Panc1 (cell line): ENCODE measurements around the gene FMN2. TPM values are rescaled to one million over a fixed set of nuclear protein-coding genes. Genes with fewer than 3 reads are reported as not detected.

Experiments used
- ATAC-seq: fragments of 200-7000 bp; cut with Tn5 transposase; 2 replicates; pipeline ENCODE4 v1.9.1; 2020; ENCODE audit warnings: mild to moderate bottlenecking, moderate library complexity
- BruUV-seq: library from RNA; stranded (reverse); fragments of 400-500 nt; replicated peaks from 2 replicates; lab custom pipeline; 2021; lab: Mats Ljungman, UMichigan
- CTCF ChIA-PET: fragments of 300-600 bp; sonication (Branson Sonifier 250); formaldehyde crosslinking; loops from one replicate; lab custom pipeline; 2022; ENCODE audit warnings: antibody characterized with exemption; lab: Charles Lee
- POLR2A ChIA-PET: fragments of 300-600 bp; sonication (Branson Sonifier 250); formaldehyde crosslinking; loops from one replicate; lab custom pipeline; 2022; ENCODE audit warnings: antibody characterized with exemption; lab: Charles Lee
- DNase-seq: peaks from one replicate; pipeline ENCODE4 v3.0.0-alpha.2; 2010; ENCODE audit warnings: low read depth, low spot score
- H3K27ac ChIP-seq: 2 replicates; pipeline ENCODE4 v1.5.1; 2011; ENCODE audit warnings: mild to moderate bottlenecking, low read length, inconsistent platforms
- H3K27me3 ChIP-seq: fragments of 200-500 bp; sonication (Bioruptor generic); 2 replicates; pipeline ENCODE4 v1.6.0; 2014; ENCODE audit warnings: low read length, inconsistent platforms; ENCODE audit not compliant: control insufficient read depth, insufficient read depth
- H3K36me3 ChIP-seq: fragments of 200-500 bp; sonication (Bioruptor generic); 2 replicates; pipeline ENCODE4 v1.5.1; 2014; ENCODE audit warnings: inconsistent platforms, mild to moderate bottlenecking, low read length, moderate library complexity; ENCODE audit not compliant: control insufficient read depth, insufficient read depth
- H3K4me1 ChIP-seq: 2 replicates; pipeline ENCODE4 v1.5.1; 2011; ENCODE audit warnings: inconsistent platforms, mild to moderate bottlenecking, low read length, moderate library complexity; ENCODE audit not compliant: control insufficient read depth, insufficient read depth
- H3K4me3 ChIP-seq, 2 experiments: 2 replicates each; pipeline ENCODE4 v1.5.1; 2011 to 2012; ENCODE audit warnings: low read depth in 2 of 2, low read length in 2 of 2, mild to moderate bottlenecking in 2 of 2, inconsistent platforms in 1 of 2, moderate library complexity in 1 of 2
- H3K9me3 ChIP-seq: fragments of 200-500 bp; sonication (Bioruptor generic); 2 replicates; pipeline ENCODE4 v1.5.1; 2014; ENCODE audit warnings: low read depth, mild to moderate bottlenecking, inconsistent platforms, low read length, moderate library complexity; ENCODE audit not compliant: control insufficient read depth, insufficient read depth
- POLR2AphosphoS5 ChIP-seq: IDR thresholded peaks from 2 replicates; pipeline ENCODE4 v1.6.1; 2012; ENCODE audit warnings: mild to moderate bottlenecking, low read depth, low read length, moderate library complexity
- SIN3A ChIP-seq: IDR thresholded peaks from 2 replicates; pipeline ENCODE4 v1.6.1; 2012; ENCODE audit warnings: low read depth, mild to moderate bottlenecking, low read length, moderate library complexity, borderline replicate concordance; ENCODE audit not compliant: insufficient read depth
- TCF7L2 ChIP-seq: IDR thresholded peaks from 2 replicates; pipeline ENCODE4 v1.6.1; 2011; ENCODE audit warnings: mild to moderate bottlenecking, low read depth, low read length, inconsistent platforms
- in situ Hi-C: cut with HindIII; loops from 2 replicates; pipeline ENCODE4 v1.10.0; 2016; ENCODE audit warnings: low sequenced_read_pairs, low pct_unique_long_range_greater_than_20kb
- intact Hi-C: fragments of 100-400 bp; cut with micrococcal nuclease; formaldehyde crosslinking; loops from one replicate; pipeline ENCODE4 v1.10.0; 2022; ENCODE audit not compliant: unreplicated experiment
- total RNA-seq: library from RNA; stranded (reverse); gene quantifications from one replicate; pipeline ENCODE4 v1.2.1, GENCODE V29; 2021; ENCODE audit not compliant: unreplicated experiment
- TF ChIP-seq, protein P1 (sequence below), 2 experiments: IDR thresholded peaks; 2 replicates each; pipeline ENCODE4 v1.6.1; 2011 to 2012; ENCODE audit warnings: low read depth in 2 of 2, control low read depth in 1 of 2, low read length in 1 of 2, mild to moderate bottlenecking in 1 of 2, moderate library complexity in 1 of 2; ENCODE audit not compliant: insufficient read depth in 1 of 2
- TF ChIP-seq, protein P2 (sequence below): fragments of 450-650 bp; IDR thresholded peaks from 2 replicates; pipeline ENCODE4 v1.5.1; 2017; ENCODE audit warnings: mild to moderate bottlenecking

FMN2 gene
- total RNA-seq, 1 experiment from 2014 or later: 1.9 TPM

DNA sequence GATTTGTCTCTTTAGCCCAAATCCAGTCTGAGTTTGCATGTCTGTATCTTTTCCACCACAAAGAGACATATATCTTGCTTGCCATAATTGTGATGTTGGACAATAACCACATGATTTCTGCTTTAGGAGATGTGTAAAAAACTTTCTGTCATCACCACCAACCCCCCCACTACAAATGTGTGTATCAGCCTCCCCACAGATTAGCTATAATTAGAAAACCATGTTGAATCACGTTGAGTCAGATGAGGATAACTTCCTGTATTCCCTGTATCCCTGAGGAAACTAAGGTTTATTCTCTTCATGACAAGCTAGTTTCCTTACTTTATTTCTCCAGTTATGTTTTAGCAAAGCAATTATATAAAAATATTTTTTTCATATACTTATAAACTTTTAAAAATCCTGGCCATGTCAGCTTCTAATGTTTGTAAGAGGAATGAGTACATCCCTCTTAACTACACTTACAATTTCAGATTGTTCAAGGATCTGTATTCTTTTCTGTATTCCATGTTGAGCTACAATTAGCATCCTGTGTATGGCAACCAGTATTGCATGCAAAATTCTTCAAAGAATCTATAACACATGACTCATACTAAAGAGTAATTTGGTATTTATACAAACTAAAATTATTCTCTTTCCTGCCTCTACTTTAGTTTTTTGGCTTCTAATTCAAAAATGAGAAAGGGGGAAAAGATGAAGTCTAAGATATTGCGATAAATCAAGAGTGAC lies 143.0 kb downstream of the FMN2 start:
- POLR2A ChIA-PET: no interaction called here
- no peaks in the 10 kb centered on the region for H3K36me3 ChIP-seq
- CTCF ChIA-PET: no interaction called here
- H3K27ac ChIP-seq: no peak overlapping the region
- no peaks in the 10 kb centered on the region for H3K27me3 ChIP-seq
- in situ Hi-C loops: no loop called here
- no peak for ATAC-seq
- intact Hi-C loops: no loop called here
- H3K4me1 ChIP-seq: no peaks in the 10 kb centered on the region
- no peaks in the 10 kb centered on the region for H3K9me3 ChIP-seq
- DNase-seq: no peak
- no TSS peak for BruUV-seq
- TF ChIP-seq, protein P1, sequence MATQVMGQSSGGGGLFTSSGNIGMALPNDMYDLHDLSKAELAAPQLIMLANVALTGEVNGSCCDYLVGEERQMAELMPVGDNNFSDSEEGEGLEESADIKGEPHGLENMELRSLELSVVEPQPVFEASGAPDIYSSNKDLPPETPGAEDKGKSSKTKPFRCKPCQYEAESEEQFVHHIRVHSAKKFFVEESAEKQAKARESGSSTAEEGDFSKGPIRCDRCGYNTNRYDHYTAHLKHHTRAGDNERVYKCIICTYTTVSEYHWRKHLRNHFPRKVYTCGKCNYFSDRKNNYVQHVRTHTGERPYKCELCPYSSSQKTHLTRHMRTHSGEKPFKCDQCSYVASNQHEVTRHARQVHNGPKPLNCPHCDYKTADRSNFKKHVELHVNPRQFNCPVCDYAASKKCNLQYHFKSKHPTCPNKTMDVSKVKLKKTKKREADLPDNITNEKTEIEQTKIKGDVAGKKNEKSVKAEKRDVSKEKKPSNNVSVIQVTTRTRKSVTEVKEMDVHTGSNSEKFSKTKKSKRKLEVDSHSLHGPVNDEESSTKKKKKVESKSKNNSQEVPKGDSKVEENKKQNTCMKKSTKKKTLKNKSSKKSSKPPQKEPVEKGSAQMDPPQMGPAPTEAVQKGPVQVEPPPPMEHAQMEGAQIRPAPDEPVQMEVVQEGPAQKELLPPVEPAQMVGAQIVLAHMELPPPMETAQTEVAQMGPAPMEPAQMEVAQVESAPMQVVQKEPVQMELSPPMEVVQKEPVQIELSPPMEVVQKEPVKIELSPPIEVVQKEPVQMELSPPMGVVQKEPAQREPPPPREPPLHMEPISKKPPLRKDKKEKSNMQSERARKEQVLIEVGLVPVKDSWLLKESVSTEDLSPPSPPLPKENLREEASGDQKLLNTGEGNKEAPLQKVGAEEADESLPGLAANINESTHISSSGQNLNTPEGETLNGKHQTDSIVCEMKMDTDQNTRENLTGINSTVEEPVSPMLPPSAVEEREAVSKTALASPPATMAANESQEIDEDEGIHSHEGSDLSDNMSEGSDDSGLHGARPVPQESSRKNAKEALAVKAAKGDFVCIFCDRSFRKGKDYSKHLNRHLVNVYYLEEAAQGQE (IDR thresholded peaks at IDR 0.05; ENCODE audit: insufficient read depth in 1 of 2, low read depth in 2 of 2, low read length in 1 of 2): no peak
- TF ChIP-seq POLR2AphosphoS5: no peak
- H3K4me3 ChIP-seq: no peak overlapping the region

DNA sequence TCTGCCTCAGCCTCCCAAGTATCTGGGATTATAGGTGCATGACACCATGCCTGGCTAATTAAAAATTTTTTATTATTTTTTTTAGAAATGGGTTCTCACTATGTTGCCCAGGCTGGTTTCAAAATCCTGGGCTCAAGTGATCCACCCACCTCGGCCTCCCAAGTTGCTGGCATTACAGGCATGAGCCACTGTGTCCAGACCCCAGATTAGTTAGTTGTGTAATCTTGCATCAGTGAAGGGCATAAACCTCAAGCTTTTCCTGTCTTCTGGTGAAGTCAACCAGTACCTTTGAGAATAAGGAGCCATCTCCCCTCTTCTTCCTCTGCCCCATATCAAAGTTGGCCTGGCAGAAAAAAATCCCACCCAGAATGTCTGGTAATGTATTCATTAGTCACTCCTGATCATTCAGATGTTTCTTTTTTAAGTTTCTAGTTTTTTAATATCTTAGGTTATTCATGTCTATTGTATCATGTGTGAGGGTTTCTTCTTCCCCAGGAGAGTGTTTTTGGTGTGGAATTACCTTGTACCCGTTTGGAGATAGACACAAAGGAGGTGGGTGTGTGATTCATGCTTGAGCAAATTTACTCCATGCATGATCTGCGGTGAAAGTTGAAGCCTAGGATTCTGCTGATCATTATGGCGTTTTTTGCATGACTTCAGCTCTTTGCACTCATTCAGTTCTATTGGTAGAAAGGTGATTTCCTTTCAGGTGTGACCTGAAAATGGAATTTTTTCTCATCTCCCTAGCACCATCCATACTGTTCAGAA lies 144.0 kb downstream of the FMN2 start:
- no peak for DNase-seq

More for the DNA sequence above, 144.0 kb downstream of the FMN2 start:
- no peak for TF ChIP-seq POLR2AphosphoS5
- no peak for TF ChIP-seq SIN3A
- no peak for TF ChIP-seq TCF7L2
- TF ChIP-seq, protein P1 (IDR thresholded peaks at IDR 0.05; ENCODE audit: insufficient read depth in 1 of 2, low read depth in 2 of 2, low read length in 1 of 2): no peak
- TF ChIP-seq, protein P2, sequence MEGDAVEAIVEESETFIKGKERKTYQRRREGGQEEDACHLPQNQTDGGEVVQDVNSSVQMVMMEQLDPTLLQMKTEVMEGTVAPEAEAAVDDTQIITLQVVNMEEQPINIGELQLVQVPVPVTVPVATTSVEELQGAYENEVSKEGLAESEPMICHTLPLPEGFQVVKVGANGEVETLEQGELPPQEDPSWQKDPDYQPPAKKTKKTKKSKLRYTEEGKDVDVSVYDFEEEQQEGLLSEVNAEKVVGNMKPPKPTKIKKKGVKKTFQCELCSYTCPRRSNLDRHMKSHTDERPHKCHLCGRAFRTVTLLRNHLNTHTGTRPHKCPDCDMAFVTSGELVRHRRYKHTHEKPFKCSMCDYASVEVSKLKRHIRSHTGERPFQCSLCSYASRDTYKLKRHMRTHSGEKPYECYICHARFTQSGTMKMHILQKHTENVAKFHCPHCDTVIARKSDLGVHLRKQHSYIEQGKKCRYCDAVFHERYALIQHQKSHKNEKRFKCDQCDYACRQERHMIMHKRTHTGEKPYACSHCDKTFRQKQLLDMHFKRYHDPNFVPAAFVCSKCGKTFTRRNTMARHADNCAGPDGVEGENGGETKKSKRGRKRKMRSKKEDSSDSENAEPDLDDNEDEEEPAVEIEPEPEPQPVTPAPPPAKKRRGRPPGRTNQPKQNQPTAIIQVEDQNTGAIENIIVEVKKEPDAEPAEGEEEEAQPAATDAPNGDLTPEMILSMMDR: no peak
- Histone ChIP-seq H3K36me3 (no peaks in the 10 kb centered on the region), H3K9me3 (no peaks in the 10 kb centered on the region), H3K27ac (no peak overlapping the region), H3K4me3 (no peak overlapping the region), H3K27me3 (no peaks in the 10 kb centered on the region), H3K4me1 (no peaks in the 10 kb centered on the region)
- ChIA-PET CTCF (no interaction called here), POLR2A (no interaction called here)
- intact Hi-C loops (no loop called here), in situ Hi-C loops (no loop called here)
- no peak for ATAC-seq
- no TSS peak for BruUV-seq
